Measurements from ENCODE around the gene SLC25A23. TPM values are rescaled to one million over a fixed set of nuclear protein-coding genes. Genes with fewer than 3 reads are reported as not detected.

SLC25A23 gene
- total and polyA plus RNA-seq, 9 of the 15 experiments (the other 6 are each of a cell fraction or from before 2014, with no cell fraction given) = 6.1 to 72.0 (median 26.6) TPM

DNA sequence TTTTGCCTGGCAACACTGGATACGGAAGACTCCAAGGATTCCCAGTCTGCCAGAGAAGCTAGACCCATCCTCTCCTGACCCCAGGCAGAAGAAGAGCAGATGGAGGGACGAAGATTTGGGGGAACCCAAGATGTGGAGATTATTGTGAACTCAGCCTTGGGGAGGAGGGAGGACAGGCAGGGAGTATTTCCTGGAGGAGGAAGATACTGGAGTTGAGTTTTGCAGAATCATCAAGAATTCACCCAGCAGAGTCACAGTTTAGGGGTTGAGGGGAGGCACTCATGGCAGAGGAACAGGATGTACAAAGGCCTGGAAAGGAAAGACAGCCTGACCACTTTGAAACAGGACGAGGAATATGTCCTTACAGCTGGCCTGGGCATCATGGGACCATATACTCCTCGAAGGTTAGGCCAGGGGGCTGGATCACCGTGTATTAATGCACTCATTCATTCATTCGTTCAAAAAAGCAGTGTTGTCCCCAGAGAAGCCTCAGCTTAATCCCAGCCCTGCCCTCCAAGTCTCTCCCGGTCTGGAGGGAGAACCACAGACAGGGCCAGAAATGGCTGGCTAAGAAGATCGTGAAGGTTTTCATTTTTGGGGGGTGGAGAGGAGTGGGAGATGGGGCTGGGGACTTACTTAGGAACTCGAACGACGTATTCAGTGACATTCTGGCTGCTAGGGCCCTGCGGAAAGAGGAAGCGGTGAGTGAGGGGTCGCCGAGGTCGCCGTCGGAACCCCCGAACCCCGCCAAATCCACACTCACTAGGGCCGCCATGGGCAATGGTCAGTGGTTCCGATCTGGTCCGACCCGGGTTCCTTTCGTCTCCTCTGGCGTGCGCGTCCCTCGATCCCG, 67.1 kb downstream of the SLC25A23 start:
- H2AFZ ChIP-seq (ENCODE audit: low read depth, low read length) = peak overlapping the region; percentile 100
- peak; percentile 5 for ATAC-seq
- H3K36me3 ChIP-seq (ENCODE audit: control insufficient read depth, insufficient read depth, low read length) = peaks cover 39% of the 10 kb centered on the region; the same call in 2 of the 3 replicates
- peak; percentile 40 for FAIRE-seq
- ChIA-PET POLR2A (interaction anchor here (1.0 to 1.3 kb wide), 6 partner anchors 13 to 31 kb away, joined by 3 to 5 read pairs (median 4); partner anchors contain the start of genes ALKBH7, CLPP and PSPN), CTCF (ENCODE audit: low intra/inter-chr PET ratio) (no interaction called here)
- BruUV-seq (replicated peaks) = TSS peak; percentile 73
- H3K9me3 ChIP-seq (replicated peaks; ENCODE audit: control insufficient read depth, insufficient read depth, low read depth, low read length) = no peaks in the 10 kb centered on the region
- in situ Hi-C loops (cut with MboI) = no loop called here
- peaks cover 8 to 27% of the 10 kb centered on the region in 2 experiments; a peak in 3 of 5 replicates for H3K4me1 ChIP-seq (replicated peaks in 1 of 2; ENCODE audit: control insufficient read depth in 2 of 2, insufficient read depth in 2 of 2, low read length in 2 of 2)
- H3K4me3 ChIP-seq = peak overlapping the region; percentile 87
- no peaks in the 10 kb centered on the region for H3K9me1 ChIP-seq (ENCODE audit: control insufficient read depth, insufficient read depth, low read length)
- H3K79me2 ChIP-seq (ENCODE audit: control insufficient read depth, insufficient read depth, low read length) = peaks cover 23% of the 10 kb centered on the region
- no peaks in the 10 kb centered on the region for H3K27me3 ChIP-seq (ENCODE audit: control insufficient read depth in 2 of 2, insufficient read depth in 2 of 2, low read length in 2 of 2)
- peak overlapping the region; percentile 87 for H3K27ac ChIP-seq (ENCODE audit: extremely low read depth, low read depth, low read length)
- 2% methylated on average over 30 of the region's 30 CpGs for WGBS (ENCODE audit: insufficient coverage, low coverage, missing lambda C conversion rate)
- peak overlapping the region; percentile 95 to 96 for H3K9ac ChIP-seq (ENCODE audit: insufficient read depth in 1 of 2, low read depth in 2 of 2, low read length in 2 of 2)
- intact Hi-C loops (cut with micrococcal nuclease) = no loop called here
- no peaks in the 10 kb centered on the region for H4K20me1 ChIP-seq (replicated peaks; ENCODE audit: control insufficient read depth, insufficient read depth, low read length)
- peak overlapping the region; percentile 98 for H3K4me2 ChIP-seq (ENCODE audit: insufficient read depth, low read length)
- DNase-seq (ENCODE audit: extremely low read depth in 1 of 4, low spot score in 3 of 4) = peak in 3 of 4 experiments; percentile 32 to 45 (median 33)
- TF ChIP-seq MAFK (IDR thresholded peaks at IDR 0.05; ENCODE audit: low read length) (peak; percentile 69), SMARCE1 (IDR thresholded peaks at IDR 0.05) (no peak), SMARCC2 (IDR thresholded peaks at IDR 0.05; ENCODE audit: low read depth) (no peak), ZNF263 (CRISPR knock-in tag; IDR thresholded peaks at IDR 0.05; ENCODE audit: borderline replicate concordance) (peak; percentile 61; the same call in 1 of the 2 replicates), ZNF24 (IDR thresholded peaks at IDR 0.05) (peak; percentile 81), C11orf30 (IDR thresholded peaks at IDR 0.05; ENCODE audit: low read depth) (peak; percentile 89), MCM7 (IDR thresholded peaks at IDR 0.05) (no peak), ZNF316 (IDR thresholded peaks at IDR 0.05) (peak; percentile 95), GTF2E2 (tag; IDR thresholded peaks at IDR 0.05) (peak; percentile 64), SOX6 (IDR thresholded peaks at IDR 0.05) (0 out of 2 replicates have a peak, but pooled peaks have one; percentile 15), NFE2 (IDR thresholded peaks at IDR 0.05; ENCODE audit: low read depth) (peak; percentile 12; the same call in 1 of the 2 replicates), SPI1 (IDR thresholded peaks at IDR 0.05; ENCODE audit: borderline replicate concordance, low read depth, low read length) (peak; percentile 63), ARID1B (IDR thresholded peaks at IDR 0.05) (peak; percentile 32; the same call in 1 of the 2 replicates), NFIC (IDR thresholded peaks at IDR 0.05) (no peak), PML (IDR thresholded peaks at IDR 0.05; ENCODE audit: low read length) (0 out of 2 replicates have a peak, but pooled peaks have one; percentile 12)
- TF ChIP-seq, protein P1, sequence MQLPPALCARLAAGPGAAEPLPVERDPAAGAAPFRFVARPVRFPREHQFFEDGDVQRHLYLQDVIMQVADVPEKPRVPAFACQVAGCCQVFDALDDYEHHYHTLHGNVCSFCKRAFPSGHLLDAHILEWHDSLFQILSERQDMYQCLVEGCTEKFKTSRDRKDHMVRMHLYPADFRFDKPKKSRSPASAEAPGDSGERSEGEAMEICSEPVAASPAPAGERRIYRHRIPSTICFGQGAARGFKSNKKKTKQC (CRISPR knock-in tag; IDR thresholded peaks at IDR 0.05) = 0 out of 2 replicates have a peak, but pooled peaks have one; percentile 28
- TF ChIP-seq, protein P2, sequence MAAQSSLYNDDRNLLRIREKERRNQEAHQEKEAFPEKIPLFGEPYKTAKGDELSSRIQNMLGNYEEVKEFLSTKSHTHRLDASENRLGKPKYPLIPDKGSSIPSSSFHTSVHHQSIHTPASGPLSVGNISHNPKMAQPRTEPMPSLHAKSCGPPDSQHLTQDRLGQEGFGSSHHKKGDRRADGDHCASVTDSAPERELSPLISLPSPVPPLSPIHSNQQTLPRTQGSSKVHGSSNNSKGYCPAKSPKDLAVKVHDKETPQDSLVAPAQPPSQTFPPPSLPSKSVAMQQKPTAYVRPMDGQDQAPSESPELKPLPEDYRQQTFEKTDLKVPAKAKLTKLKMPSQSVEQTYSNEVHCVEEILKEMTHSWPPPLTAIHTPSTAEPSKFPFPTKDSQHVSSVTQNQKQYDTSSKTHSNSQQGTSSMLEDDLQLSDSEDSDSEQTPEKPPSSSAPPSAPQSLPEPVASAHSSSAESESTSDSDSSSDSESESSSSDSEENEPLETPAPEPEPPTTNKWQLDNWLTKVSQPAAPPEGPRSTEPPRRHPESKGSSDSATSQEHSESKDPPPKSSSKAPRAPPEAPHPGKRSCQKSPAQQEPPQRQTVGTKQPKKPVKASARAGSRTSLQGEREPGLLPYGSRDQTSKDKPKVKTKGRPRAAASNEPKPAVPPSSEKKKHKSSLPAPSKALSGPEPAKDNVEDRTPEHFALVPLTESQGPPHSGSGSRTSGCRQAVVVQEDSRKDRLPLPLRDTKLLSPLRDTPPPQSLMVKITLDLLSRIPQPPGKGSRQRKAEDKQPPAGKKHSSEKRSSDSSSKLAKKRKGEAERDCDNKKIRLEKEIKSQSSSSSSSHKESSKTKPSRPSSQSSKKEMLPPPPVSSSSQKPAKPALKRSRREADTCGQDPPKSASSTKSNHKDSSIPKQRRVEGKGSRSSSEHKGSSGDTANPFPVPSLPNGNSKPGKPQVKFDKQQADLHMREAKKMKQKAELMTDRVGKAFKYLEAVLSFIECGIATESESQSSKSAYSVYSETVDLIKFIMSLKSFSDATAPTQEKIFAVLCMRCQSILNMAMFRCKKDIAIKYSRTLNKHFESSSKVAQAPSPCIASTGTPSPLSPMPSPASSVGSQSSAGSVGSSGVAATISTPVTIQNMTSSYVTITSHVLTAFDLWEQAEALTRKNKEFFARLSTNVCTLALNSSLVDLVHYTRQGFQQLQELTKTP (IDR thresholded peaks at IDR 0.05; ENCODE audit: low read depth in 1 of 2, partially characterized antibody in 2 of 2) = peak in 1 of 2 experiments; percentile 55
- TF ChIP-seq, protein P3, sequence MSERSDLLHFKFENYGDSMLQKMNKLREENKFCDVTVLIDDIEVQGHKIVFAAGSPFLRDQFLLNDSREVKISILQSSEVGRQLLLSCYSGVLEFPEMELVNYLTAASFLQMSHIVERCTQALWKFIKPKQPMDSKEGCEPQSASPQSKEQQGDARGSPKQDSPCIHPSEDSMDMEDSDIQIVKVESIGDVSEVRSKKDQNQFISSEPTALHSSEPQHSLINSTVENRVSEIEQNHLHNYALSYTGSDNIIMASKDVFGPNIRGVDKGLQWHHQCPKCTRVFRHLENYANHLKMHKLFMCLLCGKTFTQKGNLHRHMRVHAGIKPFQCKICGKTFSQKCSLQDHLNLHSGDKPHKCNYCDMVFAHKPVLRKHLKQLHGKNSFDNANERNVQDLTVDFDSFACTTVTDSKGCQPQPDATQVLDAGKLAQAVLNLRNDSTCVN (CRISPR knock-in tag; IDR thresholded peaks at IDR 0.05) = no peak

Measured in K562 (cell line).